B cell (primary cell): ENCODE measurements around the gene RAD51B. TPM values are rescaled to one million over a fixed set of nuclear protein-coding genes. Genes with fewer than 3 reads are reported as not detected.

Source experiments
- ATAC-seq: fragments of 200-7000 bp; cut with Tn5 transposase; one replicate; pipeline ENCODE4 v1.10.0; 2021; ENCODE audit warnings: low read depth, mild to moderate bottlenecking, moderate number of reproducible peaks, moderate library complexity
- CTCF ChIA-PET: fragments of 350-600 bp; sonication (Branson Sonifier 250); formaldehyde crosslinking; loops from one replicate; lab custom pipeline; 2021; ENCODE audit warnings: antibody characterized with exemption, inconsistent platforms; lab: Charles Lee
- POLR2A ChIA-PET: fragments of 350-600 bp; sonication (Branson Sonifier 250); formaldehyde crosslinking; loops from one replicate; lab custom pipeline; 2021; ENCODE audit warnings: antibody characterized with exemption; lab: Charles Lee
- DNase-seq: peaks from one replicate; pipeline ENCODE4 v3.0.0; 2013
- H2AFZ ChIP-seq: 2 replicates; pipeline ENCODE4 v1.6.1; 2012; ENCODE audit warnings: mild to moderate bottlenecking, low read depth, low read length; ENCODE audit not compliant: insufficient read depth, poor library complexity, severe bottlenecking
- H3K27ac ChIP-seq, 2 donors: 1 replicate in 1 of 2; 2 replicates in 1 of 2; pipeline ENCODE4 v1.5.1; 2012 to 2013; ENCODE audit warnings: low read length in 2 of 2, mild to moderate bottlenecking in 2 of 2, moderate library complexity in 1 of 2
- H3K27me3 ChIP-seq, 4 experiments: fragments of 200-600 bp in 1 of 4; sonication (generic) in 1 of 4; replicated peaks in 1 of 4; 1 replicate in 2 of 4; 2 replicates in 2 of 4; pipeline versions ENCODE4 v1.6.1 to v1.7.0; 2013 to 2016; ENCODE audit warnings: low read length in 3 of 4, mild to moderate bottlenecking in 2 of 4, mixed read lengths in 1 of 4, moderate library complexity in 1 of 4; ENCODE audit not compliant: insufficient read depth in 4 of 4, control insufficient read depth in 3 of 4; ENCODE audit errors: control extremely low read depth in 1 of 4
- H3K36me3 ChIP-seq, 2 experiments: replicated peaks in 1 of 2; 1 replicate in 1 of 2; 2 replicates in 1 of 2; pipeline versions ENCODE4 v1.6.1 to v1.7.1; 2013; ENCODE audit warnings: low read length in 1 of 2; ENCODE audit not compliant: insufficient read depth in 2 of 2, control insufficient read depth in 1 of 2; ENCODE audit errors: control extremely low read depth in 1 of 2, extremely low read depth in 1 of 2
- H3K4me1 ChIP-seq, 2 donors: fragments of 200-600 bp in 1 of 2; sonication (generic) in 1 of 2; 1 replicate in 1 of 2; 2 replicates in 1 of 2; pipeline versions ENCODE4 v1.5.1 to v1.6.1; 2013 to 2017; ENCODE audit warnings: low read length in 2 of 2; ENCODE audit not compliant: control insufficient read depth in 2 of 2, insufficient read depth in 2 of 2
- H3K4me2 ChIP-seq: replicated peaks from 2 replicates; pipeline ENCODE3; 2012; ENCODE audit warnings: mild to moderate bottlenecking, low read depth, low read length; ENCODE audit not compliant: poor library complexity, severe bottlenecking
- H3K4me3 ChIP-seq, 5 experiments: fragments of 200-600 bp in 1 of 5; sonication (generic) in 1 of 5; 1 replicate in 3 of 5; 2 replicates in 2 of 5; pipeline versions ENCODE4 v1.5.1 to v1.7.0; 2011 to 2016; ENCODE audit warnings: low read length in 4 of 5, mild to moderate bottlenecking in 4 of 5, low read depth in 2 of 5, control low read depth in 1 of 5, moderate library complexity in 1 of 5; ENCODE audit not compliant: insufficient read depth in 1 of 5; ENCODE audit errors: control extremely low read depth in 1 of 5, extremely low read depth in 1 of 5
- H3K79me2 ChIP-seq: fragments of 200-600 bp; sonication (generic); one replicate; pipeline ENCODE4 v1.6.0; 2016; ENCODE audit warnings: low read length; ENCODE audit not compliant: control insufficient read depth, insufficient read depth
- H3K9ac ChIP-seq: fragments of 200-600 bp; sonication (generic); 2 replicates; pipeline ENCODE4 v1.6.1; 2017; ENCODE audit warnings: mild to moderate bottlenecking, low read length, moderate library complexity
- H3K9me3 ChIP-seq, 3 donors: one replicate each; pipeline versions ENCODE4 v1.6.1 to v1.7.1; 2013; ENCODE audit warnings: low read length in 2 of 3; ENCODE audit not compliant: control insufficient read depth in 2 of 3, insufficient read depth in 1 of 3; ENCODE audit errors: control extremely low read depth in 1 of 3
- H4K20me1 ChIP-seq: 2 replicates; pipeline ENCODE4 v1.6.0; 2012; ENCODE audit warnings: mild to moderate bottlenecking, low read length; ENCODE audit not compliant: insufficient read depth, control insufficient read depth, poor library complexity, severe bottlenecking
- H3K27ac Mint-ChIP-seq: one replicate; pipeline ENCODE4 v1.8.0; 2021; ENCODE audit warnings: mixed read lengths
- H3K27me3 Mint-ChIP-seq: one replicate; pipeline ENCODE4 v1.8.0; 2021; ENCODE audit warnings: mixed read lengths
- H3K4me1 Mint-ChIP-seq: one replicate; pipeline ENCODE4 v1.8.0; 2021; ENCODE audit warnings: mixed read lengths
- H3K4me3 Mint-ChIP-seq: one replicate; pipeline ENCODE4 v1.8.0; 2021; ENCODE audit warnings: mixed read lengths
- H3K9me3 Mint-ChIP-seq: one replicate; pipeline ENCODE4 v1.8.0; 2022; ENCODE audit warnings: mixed read lengths; ENCODE audit not compliant: insufficient read depth
- EZH2 ChIP-seq: IDR thresholded peaks from 2 replicates; pipeline ENCODE4 v1.6.1; 2012; ENCODE audit warnings: borderline replicate concordance, low read depth, mild to moderate bottlenecking, moderate library complexity, low read length; ENCODE audit not compliant: insufficient read depth, poor library complexity, severe bottlenecking
- WGBS: methylation state at CpG from one replicate; pipeline ENCODE4 v1.1.5; 2013; ENCODE audit warnings: missing lambda C conversion rate; ENCODE audit not compliant: insufficient coverage; 5-methylcytosine and 5-hydroxymethylcytosine counted together
- intact Hi-C: fragments of 100-400 bp; cut with micrococcal nuclease; formaldehyde crosslinking; loops from one replicate; pipeline ENCODE4 v1.10.0; 2022
- polyA plus RNA-seq: library from polyadenylated mRNA; depleted of rRNA; stranded (reverse); fragments of >200 nt; gene quantifications from 2 replicates; pipeline ENCODE4 v1.2.3, GENCODE V29; 2012
- total RNA-seq, 2 donors: library from RNA; stranded (reverse); fragments of 120-200 nt in 1 of 2; gene quantifications; 1 replicate in 1 of 2; 2 replicates in 1 of 2; pipeline versions ENCODE4 v1.2.3 to v1.2.4, GENCODE V29; 2013 to 2022
- TF ChIP-seq, protein P1 (sequence below): fragments of 200-600 bp; IDR thresholded peaks from one replicate; pipeline ENCODE4 v1.8.0; 2022; ENCODE audit warnings: antibody characterized with exemption, mild to moderate bottlenecking

The RAD51B gene
- total and polyA plus RNA-seq, 2 donors (not counting 1 experiment from before 2014, with no cell fraction given), result 6.5 to 60.6 TPM

DNA sequence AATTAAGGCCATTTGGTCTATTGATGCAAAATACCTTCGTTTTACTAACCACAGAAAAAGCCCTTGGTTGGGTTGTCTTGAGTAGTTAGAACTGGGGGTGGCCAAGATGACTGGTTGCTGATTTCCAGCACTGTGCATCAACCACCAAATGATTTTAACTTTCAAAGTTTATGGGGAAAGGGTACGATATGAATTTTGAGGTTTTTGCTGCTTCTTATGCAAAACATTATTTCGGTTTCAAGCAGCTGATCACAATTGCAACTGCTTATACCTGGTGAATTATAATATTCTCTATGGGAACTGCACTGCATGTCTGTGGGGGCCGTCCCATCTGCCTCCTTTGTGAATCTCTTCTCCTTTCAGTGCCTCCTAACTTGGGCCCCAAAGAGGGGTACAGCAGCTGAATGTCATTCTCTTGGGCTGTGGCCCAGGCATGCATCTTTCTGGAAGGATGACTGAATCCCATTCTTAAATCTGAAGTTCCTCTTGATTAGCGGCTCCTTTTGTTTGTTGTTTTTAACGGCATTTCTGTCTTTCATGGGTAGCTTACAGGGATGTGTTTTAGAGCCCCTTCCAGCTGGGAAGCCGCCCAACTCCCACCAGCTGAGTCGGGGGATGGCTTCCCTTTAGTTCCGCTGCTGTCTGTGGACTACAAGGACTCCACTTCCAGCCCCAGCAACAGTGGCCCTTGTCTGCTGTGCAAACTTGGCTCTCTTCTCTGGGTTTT is 493.5 kb downstream of the RAD51B start:
- peak overlapping the region; percentile 15 for H3K4me3 Mint-ChIP-seq
- CTCF ChIA-PET, result interaction anchor here (1.0 to 1.6 kb wide), 9 partner anchors 9 to 59 kb away, joined by 3 to 6 read pairs (median 3); no protein-coding TSS in a partner anchor
- H3K27ac ChIP-seq, result peak overlapping the region; percentile 18 to 69
- no peaks in the 10 kb centered on the region for H4K20me1 ChIP-seq
- H3K9me3 ChIP-seq, result no peaks in the 10 kb centered on the region
- H3K4me1 Mint-ChIP-seq, result peaks cover 75% of the 10 kb centered on the region
- H2AFZ ChIP-seq, result peak overlapping the region; percentile 17
- 59% methylated on average over 5 of the region's 9 CpGs for WGBS
- H3K4me2 ChIP-seq, result peak overlapping the region; percentile 54
- H3K27me3 Mint-ChIP-seq, result no peaks in the 10 kb centered on the region
- H3K9me3 Mint-ChIP-seq, result no peaks in the 10 kb centered on the region
- H3K27ac Mint-ChIP-seq, result peak overlapping the region; percentile 88
- no peaks in the 10 kb centered on the region for H3K27me3 ChIP-seq
- no peak overlapping the region for H3K9ac ChIP-seq
- TF ChIP-seq EZH2, result no peak
- TF ChIP-seq, protein P1, sequence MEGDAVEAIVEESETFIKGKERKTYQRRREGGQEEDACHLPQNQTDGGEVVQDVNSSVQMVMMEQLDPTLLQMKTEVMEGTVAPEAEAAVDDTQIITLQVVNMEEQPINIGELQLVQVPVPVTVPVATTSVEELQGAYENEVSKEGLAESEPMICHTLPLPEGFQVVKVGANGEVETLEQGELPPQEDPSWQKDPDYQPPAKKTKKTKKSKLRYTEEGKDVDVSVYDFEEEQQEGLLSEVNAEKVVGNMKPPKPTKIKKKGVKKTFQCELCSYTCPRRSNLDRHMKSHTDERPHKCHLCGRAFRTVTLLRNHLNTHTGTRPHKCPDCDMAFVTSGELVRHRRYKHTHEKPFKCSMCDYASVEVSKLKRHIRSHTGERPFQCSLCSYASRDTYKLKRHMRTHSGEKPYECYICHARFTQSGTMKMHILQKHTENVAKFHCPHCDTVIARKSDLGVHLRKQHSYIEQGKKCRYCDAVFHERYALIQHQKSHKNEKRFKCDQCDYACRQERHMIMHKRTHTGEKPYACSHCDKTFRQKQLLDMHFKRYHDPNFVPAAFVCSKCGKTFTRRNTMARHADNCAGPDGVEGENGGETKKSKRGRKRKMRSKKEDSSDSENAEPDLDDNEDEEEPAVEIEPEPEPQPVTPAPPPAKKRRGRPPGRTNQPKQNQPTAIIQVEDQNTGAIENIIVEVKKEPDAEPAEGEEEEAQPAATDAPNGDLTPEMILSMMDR, result no peak
- H3K4me3 ChIP-seq, result no peak overlapping the region
- no peaks in the 10 kb centered on the region for H3K36me3 ChIP-seq
- H3K79me2 ChIP-seq, result no peaks in the 10 kb centered on the region
- POLR2A ChIA-PET, result interaction anchor here (0.8 kb wide), 1 partner anchor 55 kb away, joined by 4 read pairs; no protein-coding TSS in a partner anchor
- DNase-seq, result peak; percentile 69
- H3K4me1 ChIP-seq, result peaks cover 58 to 78% of the 10 kb centered on the region in 2 donors
- peak; percentile 78 for ATAC-seq
- intact Hi-C loops, result loop anchor here (1.0 to 2.0 kb wide), 2 partner anchors 8 to 28 kb away; no protein-coding TSS in a partner anchor

DNA sequence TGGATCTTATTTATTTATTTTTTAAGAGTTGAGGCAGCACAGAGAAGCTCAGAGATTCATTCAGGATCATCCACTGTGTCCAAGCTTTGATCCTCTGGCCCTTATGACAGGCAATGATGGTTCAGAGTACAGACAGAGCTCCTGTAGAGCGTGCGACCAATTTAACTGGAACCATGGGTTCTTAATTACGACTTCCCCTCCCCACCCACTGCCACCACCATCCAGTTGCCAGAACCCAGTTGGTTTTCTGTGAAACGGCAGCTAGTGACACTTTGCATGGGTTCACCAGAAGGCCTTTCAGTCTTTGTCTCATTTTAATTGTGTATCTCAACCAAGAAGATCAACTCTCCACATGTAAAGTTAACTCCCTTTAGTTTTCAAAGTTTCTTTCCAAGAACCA is 495.1 kb downstream of the RAD51B start:
- POLR2A ChIA-PET, result interaction anchor here (1.4 kb wide), 1 partner anchor 32 kb away, joined by 5 read pairs; no protein-coding TSS in a partner anchor

More for the DNA sequence above, 495.1 kb downstream of the RAD51B start:
- DNase-seq (no peak), ATAC-seq (no peak)
- 6% methylated on average over 3 of the region's 4 CpGs for WGBS
- TF ChIP-seq EZH2, result no peak
- TF ChIP-seq, protein P1, result no peak
- no peaks in the 10 kb centered on the region for H3K9me3 ChIP-seq
- H3K4me1 ChIP-seq, result peaks cover 55 to 80% of the 10 kb centered on the region in 2 donors
- no peak overlapping the region for H3K4me3 Mint-ChIP-seq
- H3K27me3 Mint-ChIP-seq, result no peaks in the 10 kb centered on the region
- peak overlapping the region; percentile 54 for H3K4me2 ChIP-seq
- no peaks in the 10 kb centered on the region for H3K9me3 Mint-ChIP-seq
- H4K20me1 ChIP-seq, result no peaks in the 10 kb centered on the region
- no peaks in the 10 kb centered on the region for H3K27me3 ChIP-seq
- H3K27ac Mint-ChIP-seq, result peak overlapping the region; percentile 48
- CTCF ChIA-PET, result interaction anchor here (0.7 to 2.1 kb wide), 4 partner anchors 31 to 91 kb away, joined by 3 to 5 read pairs (median 4); no protein-coding TSS in a partner anchor
- no peaks in the 10 kb centered on the region for H3K36me3 ChIP-seq
- no peaks in the 10 kb centered on the region for H3K79me2 ChIP-seq
- H3K4me1 Mint-ChIP-seq, result peaks cover 74% of the 10 kb centered on the region
- intact Hi-C loops, result no loop called here
- H3K27ac ChIP-seq, result peak overlapping the region; percentile 31 to 69
- H2AFZ ChIP-seq, result peak overlapping the region; percentile 41
- H3K4me3 ChIP-seq, result no peak overlapping the region
- no peak overlapping the region for H3K9ac ChIP-seq
